DMS114 treated with DMSO at 0.1 percent for 48 hours (cell line): ENCODE data around the gene GALNT10.

Experiments used
- DNase-seq: peaks from one replicate; lab custom pipeline; 2025; ENCODE audit not compliant: unreplicated experiment; lab: John Stamatoyannopoulos, UW

GALNT10 gene

DNA sequence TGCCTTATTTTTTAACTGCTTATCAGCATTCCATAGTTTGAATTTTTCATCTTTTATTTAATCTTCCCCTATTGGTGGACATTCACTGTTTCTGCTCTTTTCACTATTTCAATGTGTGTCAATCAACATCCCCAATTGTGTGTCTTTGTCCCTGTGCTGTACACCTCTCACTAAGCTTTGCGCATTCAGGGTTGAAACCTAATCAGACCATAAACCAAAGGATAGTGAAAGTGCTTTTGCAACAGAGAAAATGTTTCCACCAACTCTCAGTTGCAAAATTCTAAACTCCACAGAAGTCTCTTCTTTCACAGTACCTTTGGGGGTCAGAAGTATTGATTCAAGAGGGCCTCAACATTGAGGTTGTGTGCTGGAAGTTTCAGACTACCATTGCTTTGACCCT is 128.2 kb downstream of the GALNT10 start:
- no peak for DNase-seq

DNA sequence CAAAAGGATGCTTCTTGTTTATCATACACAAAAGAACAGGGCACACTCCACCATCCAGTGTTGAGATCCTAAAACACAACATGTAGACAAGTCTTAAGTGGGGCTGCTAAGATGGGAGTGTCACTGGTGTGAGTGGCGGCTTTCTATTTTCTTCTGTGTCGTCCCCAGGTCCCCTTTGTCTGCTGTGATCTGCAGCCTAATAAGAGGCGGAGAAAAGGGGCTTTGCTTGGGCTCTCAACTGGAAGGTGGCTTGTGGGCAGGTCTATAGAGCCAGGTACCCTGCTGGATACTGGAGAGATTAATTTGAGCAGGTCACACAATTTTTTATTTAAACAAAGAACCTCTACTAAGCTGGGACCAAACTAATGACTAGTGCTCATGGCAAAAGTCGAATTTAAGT is 129.2 kb downstream of the GALNT10 start:
- no peak for DNase-seq

DNA sequence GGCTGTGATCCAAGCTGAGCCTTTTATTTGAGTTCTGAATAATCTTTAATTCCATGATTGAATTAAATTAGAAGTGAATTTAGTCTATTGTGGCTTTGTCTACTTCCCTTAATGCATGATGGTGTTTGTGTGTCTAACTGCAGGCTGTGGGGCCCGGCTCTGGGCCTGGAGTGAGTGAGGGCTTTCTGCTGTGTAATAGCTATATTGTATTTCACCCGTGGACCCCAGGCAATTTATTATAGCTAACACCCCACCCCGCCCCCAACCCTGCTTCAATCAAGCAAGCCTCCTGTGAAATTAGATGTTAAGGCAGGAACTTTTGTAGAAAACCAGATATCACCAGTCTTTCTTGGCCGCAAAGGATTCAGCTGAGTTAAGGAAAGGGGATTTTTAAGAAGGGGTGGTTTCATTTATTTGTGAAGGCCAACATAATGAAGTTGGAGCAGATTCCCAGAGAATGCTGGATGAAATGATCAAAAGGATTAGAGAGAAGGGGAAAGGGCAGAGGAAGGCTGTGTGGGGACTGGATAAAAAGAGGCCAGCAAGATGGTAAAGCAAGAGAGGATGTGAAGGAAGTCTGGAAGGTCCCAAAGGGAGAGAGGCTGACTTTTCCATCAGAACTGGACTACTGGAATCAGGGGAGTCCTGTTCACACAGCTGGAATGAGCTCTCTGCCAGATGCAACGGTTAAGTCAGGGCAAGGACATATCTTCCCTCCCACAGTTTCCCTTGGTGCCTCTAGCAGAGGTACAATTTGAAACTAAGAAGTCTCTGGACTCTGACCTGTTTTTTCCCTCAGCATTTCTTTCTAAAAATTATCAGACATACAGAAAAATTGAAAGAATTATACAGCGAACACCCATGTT is 129.9 kb downstream of the GALNT10 start:
- no peak for DNase-seq

DNA sequence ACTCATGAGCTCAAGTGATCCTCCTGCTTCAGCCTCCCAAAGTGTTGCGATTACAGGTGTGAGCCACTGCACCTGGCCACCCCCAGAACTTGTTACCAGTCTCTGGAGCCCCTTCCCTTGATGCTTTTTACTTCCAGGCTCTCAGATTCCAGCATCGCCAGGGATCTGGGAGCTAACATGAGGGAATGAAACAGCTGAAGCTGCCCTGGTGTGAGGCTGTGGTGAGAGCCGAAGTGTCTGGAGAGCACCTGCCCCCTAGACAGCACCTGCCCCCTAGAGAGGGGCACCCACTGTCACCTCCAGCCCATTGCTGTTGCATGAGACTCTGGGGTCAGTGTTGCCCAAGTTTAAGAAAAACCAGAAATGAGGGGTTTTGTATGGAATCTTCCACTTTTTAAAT is 131.0 kb downstream of the GALNT10 start:
- DNase-seq: no peak

DNA sequence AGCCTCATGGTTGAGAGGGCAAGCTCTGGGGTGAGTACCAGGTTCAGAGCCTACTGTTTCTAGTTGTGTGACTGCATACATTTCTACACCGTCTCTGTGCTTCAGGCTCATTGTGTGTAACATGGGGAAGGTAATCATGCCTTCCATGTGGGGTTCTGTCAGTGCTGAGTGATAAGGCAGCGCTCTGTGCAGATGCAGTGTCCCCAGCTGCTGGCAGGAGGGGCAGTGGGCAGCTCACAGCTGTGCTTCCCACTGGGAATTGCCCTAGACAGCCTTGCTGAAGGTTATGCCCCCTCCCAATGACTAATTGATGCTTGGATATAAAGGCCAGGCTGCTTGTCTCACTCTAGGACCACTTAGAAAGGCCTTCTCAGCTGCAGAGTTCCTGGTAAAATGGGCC is 133.5 kb downstream of the GALNT10 start:
- DNase-seq: no peak

DNA sequence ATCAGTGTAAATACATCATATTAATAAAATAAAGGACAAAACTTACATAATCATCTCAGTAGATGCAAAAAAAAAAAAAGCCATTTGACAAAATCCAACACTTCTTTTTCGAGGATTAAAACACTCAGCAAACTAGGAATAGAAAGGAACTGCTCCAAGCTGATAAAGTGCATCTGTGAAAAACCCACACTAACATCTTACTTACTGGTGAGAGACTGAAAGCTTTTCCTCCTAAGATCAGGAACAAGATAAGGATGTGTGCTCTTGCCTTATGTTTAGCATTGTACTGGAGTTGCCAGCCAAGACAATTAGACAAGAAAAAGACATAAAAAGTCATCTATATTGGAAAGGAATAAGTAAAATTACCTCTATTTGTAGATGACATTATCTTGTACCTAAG is 135.0 kb downstream of the GALNT10 start:
- DNase-seq: no peak

DNA sequence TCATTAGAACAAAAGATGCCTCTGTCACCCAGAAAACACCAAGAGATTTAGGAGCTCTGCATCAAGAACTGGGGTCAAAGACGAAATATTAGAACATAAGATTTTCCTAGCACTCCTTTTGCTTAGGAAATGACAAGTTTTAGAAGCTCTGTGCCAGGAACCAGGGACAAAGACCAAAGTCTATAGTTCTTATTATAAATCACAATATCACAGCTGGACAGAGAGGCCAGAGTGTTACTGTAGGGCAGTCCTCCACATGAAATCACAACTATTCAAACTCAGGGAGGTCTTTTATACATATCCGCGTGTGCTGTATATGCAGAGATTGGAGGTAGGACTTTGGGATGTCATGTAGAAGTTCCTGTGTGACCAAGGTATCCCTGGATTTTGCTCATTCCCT is 138.5 kb downstream of the GALNT10 start:
- no peak for DNase-seq

DNA sequence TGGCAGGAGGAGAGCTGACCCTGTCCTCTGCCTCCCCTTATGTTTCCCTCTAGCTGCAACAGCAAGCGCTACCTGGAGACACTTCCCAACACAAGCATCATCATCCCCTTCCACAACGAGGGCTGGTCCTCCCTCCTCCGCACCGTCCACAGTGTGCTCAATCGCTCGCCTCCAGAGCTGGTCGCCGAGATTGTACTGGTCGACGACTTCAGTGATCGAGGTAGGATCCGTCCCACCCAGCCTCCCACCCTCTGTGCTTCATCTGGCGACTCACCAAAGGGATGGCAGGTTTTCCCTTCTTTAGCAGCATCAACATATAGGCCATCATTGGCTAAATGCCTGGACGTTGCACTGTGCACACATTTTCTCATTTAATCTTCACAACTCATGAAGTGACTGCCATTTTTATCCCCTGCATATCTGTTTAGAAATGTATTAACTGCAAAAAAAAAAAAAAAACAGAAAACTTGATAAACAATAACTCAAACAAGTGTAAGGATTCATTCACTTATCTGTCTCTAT is 139.0 kb downstream of the GALNT10 start:
- no peak for DNase-seq

DNA sequence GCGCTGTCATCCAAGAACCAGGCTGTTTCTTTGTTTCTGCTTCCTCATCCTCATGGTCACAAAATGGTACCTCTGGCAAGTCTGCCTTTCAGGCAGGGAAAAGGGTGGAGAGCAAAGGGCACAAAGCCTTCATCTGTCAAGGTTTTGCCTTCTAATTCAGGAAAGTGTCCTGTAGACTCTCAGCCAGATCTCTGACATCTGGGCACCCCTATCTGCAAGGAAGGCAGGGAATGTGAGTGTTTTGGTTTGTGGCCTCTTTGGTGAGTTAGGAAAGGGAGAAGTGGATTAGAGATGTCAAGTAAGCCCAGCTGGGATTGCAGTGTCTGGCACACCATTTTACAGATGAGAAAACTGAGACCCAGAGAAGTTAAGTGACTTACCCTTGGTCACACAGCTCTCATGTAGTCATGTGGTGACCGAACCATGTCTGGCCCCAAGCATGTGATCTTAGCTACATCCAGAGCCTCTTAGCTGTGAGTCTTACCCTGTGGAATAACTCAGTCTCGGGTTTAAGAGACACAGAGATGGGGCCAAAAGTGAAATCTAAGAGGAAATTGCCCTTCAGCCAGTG is 139.6 kb downstream of the GALNT10 start:
- DNase-seq: no peak

DNA sequence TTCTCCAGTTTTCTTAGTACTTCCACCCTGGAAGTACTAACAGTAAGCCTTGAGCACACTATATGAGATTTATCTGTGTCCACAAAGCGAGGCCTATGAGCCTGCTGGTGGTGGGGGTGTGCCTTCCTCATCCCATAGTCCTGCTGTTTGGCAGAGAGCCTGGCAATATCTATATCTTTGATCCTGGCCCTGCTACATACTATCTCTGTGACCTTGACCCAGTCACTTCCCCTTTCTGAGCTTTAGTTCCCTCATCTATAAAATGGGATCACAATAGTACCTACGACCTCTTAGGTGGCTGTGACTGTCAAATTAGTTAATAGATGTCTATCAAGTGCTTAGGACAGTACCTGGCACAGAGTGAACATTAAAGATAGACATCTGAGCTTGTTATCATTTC is 140.7 kb downstream of the GALNT10 start:
- no peak for DNase-seq

DNA sequence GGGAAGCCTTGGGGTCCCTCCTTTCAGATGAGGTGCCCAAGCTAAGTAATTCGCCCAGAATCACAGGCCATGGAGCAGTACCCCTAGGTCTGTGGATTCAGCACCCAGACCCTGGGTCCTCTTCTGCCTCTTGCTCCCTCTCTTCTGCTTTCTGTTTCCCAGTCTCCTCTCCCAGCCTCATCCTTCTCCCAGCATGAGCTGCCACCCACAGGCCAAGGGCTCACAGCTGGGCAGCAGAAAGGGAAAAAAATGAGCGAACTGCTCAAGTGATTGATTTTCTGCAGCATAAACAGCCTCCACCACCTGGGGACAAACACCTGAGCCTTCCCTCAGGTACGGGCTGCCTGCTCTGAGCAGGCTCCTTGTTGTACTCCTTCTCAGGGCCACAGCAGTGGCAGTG is 141.4 kb downstream of the GALNT10 start:
- no peak for DNase-seq

DNA sequence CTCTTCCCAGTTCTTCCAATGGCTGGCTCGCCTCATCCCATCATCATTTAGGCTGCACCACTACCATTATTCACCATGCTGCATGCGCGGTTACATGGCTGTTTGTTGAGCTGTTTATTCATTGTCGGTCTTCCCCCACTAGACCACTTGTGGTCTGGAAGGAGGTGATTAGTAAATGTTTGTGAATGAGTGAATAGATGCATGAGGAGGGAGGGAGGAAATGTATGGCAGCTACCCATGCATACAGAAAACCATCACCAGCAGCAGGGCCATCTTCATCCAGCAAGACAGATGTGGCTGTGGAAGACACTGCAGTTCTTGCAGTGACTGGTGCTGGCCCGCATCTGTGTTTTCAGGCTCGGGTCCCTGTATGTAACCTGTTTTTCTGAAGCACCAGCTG is 141.9 kb downstream of the GALNT10 start:
- DNase-seq: no peak

DNA sequence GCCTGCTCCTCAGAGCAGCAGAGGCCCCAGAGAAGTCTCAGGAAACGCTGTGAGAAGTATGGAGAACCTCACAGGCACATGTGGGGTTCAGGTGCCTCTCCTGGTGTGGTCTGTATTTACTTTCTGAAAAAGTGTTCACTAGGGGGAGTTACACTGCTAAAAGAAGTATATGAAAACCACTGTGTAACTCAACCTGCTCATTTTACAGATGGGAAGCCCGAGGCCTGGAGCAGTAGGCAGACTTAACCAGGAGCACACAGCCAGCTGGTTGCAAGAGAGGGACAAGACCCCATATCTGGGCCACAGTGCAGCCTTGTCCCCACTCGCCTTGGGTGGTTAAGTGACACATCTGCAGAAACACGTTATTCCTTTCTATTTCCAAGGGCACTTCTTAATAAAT is 142.5 kb downstream of the GALNT10 start:
- no peak for DNase-seq

DNA sequence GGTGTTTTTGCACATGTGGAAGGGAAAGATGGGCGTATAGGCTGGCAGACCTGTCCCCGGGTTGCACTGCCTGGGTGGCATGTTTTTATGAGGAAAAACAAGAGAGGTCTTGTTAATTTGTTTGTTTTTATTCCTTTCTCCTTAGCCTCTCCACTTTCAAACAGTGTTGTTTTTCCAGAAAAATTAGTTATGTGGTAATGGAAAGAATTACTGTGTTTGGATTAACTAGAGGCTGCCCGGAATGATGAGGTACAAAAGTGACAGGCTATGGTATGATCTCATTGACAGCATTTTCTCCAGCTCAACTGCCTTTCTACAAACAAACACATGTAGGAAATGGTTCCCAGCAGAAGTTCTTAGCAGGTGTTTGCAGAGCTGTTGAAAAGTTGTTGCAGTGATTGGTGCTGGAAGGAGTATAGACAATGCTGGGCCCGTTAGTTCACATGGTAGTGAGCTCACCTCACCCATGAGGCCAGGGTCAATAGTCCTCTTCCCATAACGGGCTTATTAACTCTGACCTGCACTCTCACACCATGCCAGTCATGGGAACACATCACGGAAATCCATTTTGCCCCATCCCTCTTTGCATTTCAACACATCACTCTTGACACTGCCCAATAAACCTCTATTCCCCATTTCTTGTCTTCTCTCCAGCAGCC is 144.0 kb downstream of the GALNT10 start:
- DNase-seq: no peak

DNA sequence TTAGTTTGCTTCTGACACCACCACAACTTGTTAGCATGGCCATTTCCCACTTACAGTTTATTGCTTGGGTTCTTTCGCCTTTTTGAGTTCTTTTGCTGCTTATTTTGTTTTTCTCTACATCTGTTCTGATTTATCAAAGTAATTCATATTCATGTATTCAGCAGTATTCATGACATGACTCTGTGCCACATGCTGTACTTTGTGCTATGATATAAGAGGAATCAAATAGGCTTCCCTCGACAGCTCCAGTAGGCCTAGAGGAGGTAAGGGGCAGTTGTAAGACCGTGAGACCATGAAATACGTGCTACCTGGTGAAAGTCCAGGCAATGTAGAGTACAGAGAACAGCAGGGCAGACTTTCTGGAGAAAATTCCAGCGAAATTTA is 144.5 kb downstream of the GALNT10 start:
- DNase-seq: no peak

DNA sequence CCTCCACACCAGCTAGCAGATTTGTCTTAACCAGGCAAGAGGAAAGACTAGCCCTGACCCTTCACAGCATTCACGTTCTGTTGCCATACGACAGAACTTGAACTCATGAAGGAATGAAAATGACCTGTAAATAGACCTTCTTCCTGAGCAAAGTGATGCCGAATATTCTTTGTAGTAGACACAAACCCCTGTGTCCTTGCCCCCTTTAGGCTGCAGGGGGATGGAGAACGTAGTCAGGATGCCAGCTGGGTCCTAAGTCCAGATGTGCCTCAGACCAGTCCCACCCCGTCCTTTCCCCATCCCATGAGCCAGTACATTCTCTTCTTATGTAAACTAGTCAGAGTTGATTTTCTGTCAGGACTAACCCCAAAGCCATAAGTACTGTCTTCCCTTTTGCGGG is 151.1 kb downstream of the GALNT10 start:
- no peak for DNase-seq

DNA sequence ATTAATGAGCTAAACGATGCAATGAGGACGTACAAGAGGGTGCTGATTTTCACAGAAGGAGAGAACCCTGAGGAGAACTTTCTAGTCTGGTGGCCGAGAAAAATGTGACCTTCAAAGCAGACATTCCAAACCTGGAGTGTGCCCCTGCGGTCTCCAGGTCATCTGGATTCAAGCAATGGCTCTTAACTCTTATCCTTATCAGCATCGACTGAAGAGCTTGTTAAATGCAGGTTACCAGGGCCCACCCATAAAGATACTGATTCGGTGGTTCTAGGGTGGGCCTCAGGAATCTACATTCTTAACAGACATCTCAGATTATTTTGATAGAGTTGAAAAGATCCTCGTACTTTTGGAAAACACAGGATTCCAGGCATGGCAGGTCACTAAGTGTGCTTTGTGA is 151.7 kb downstream of the GALNT10 start:
- DNase-seq: no peak

DNA sequence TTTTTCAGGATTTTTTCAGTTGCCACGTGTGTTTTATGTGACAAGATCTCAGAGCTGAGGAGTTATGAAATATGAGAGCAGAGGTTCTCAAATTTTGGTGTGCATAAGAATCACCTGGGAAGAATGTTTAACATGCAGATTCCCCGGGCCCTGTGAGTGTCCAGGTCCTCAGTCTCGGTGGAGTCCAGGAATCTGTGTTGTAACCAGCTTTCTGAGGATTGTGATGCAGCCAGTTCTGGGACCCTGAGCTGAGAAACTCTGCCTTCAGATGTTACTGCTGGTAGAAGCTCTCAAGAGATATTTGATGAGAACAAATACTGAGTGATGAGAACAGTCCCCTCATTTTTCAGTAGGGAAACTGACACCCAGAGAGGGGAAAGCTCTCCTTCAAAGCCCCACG is 152.4 kb downstream of the GALNT10 start:
- DNase-seq: no peak

DNA sequence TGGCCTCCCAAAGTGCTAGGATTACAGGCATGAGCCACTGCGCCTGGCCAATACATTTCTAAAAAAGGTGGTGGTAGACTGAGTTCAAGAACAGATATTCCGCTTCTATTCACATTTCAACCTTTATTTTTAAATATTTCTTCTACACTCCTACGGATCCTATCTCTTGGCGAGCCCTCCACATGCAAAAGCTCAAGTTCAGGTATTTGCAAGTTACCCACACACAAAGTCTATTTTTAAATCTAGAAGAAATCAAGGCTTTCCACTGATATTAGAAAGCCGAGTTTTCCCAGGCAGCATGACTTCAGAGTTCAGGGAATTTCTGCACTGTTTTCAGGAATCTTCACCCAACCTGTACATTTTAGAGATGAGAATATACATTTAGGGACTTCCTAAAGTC is 153.9 kb downstream of the GALNT10 start:
- DNase-seq: no peak

DNA sequence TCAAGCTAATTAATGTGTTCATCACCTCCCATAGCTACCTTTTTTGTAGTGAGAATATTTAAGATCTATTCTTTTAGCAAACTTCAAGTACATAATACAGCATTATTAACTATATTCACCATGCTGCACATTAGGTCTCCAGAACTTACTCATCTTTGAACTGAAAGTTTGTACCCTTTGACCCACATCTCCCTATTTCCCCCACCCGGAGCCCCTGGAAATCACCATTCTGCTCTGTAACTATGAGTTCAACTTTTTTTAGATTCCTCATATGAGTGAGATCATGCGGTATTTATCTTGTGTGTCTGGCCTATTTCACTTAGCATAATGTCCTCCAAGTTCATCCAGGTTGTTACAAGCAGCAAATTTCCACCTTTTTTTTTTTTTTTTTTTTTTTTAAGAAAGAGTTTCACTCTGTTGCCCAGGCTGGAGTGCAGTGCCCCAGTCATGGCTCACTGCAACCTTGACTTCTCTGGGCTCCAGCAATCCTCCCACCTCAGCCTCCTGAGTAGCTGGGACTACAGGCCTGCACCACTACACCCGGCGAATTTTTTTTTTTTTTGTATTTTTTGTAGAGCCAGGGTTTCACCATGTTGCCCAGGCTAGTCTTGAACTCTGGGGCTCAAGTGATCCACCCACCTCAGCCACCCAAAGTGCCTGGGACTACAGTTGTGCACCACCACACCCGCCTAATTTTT is 154.9 kb downstream of the GALNT10 start:
- no peak for DNase-seq

DNA sequence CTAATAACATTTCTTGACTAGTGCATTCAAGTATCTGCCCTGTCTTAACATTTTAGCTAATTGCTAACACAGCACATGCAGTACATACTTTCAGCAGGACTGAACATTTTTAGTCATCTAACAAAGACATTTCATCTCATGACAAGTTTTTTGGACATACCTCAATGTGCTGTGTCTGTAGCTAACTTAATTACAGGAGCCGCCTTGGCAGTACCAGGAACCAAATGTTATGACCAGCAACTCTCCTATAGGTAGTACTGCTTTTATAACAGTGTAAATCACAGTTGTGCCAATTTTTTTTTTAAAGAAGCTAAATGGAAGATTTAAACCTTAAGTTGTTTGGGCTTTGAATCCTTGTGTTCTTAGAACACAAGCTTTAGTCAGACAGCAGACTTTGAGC is 155.9 kb downstream of the GALNT10 start:
- DNase-seq: no peak
